ENCODE data around the gene SNX25. TPM values are rescaled to one million over a fixed set of nuclear protein-coding genes. Genes with fewer than 3 reads are reported as not detected.

Gene SNX25
- polyA plus RNA-seq, 1 donor (not counting 4 experiments of a cell fraction or from before 2014, with no cell fraction given): 5.0 TPM

GRCh38 chr4:185256446-185256845, 47.0 kb downstream of the SNX25 start:
- Histone ChIP-seq H3K27ac (ENCODE audit: control insufficient read depth, insufficient read depth, low read length) (peak overlapping the region; percentile 19), H2AFZ (ENCODE audit: control insufficient read depth, low read length) (no peak overlapping the region), H3K4me3 (ENCODE audit: control insufficient read depth in 2 of 3, extremely low read depth in 1 of 3, insufficient read depth in 2 of 3, low read depth in 1 of 3, low read length in 3 of 3) (no peak overlapping the region), H3K9me3 (ENCODE audit: control insufficient read depth, low read depth, low read length) (no peaks in the 10 kb centered on the region), H3K27me3 (ENCODE audit: control insufficient read depth, extremely low read depth, insufficient read depth, low read length) (no peaks in the 10 kb centered on the region), H3K9me1 (ENCODE audit: control insufficient read depth, extremely low read depth, insufficient read depth, low read length) (no peaks in the 10 kb centered on the region), H3K4me2 (ENCODE audit: control insufficient read depth, extremely low read depth, insufficient read depth, low read depth, low read length) (peak overlapping the region; percentile 10), H3K36me3 (ENCODE audit: control insufficient read depth in 2 of 2, extremely low read depth in 1 of 2, insufficient read depth in 2 of 2, low read length in 2 of 2) (no peaks in the 10 kb centered on the region), H4K20me1 (ENCODE audit: control insufficient read depth, extremely low read depth, insufficient read depth, low read length) (no peaks in the 10 kb centered on the region), H3K9ac (ENCODE audit: control insufficient read depth, extremely low read depth, insufficient read depth, low read length) (no peak overlapping the region), H3K79me2 (ENCODE audit: control insufficient read depth, insufficient read depth, low read length) (no peaks in the 10 kb centered on the region), H3K4me1 (ENCODE audit: control insufficient read depth, extremely low read depth, insufficient read depth, low read length) (peaks cover 17% of the 10 kb centered on the region)
- TF ChIP-seq CTCF (optimal IDR thresholded peaks at IDR 0.05 in 1 of 3, IDR thresholded peaks at IDR 0.05 in 1 of 3, conservative IDR thresholded peaks at IDR 0.05 in 1 of 3; ENCODE audit: extremely low read depth in 1 of 3, insufficient read depth in 2 of 3, low read length in 3 of 3) (no peak), EZH2 (IDR thresholded peaks at IDR 0.05; ENCODE audit: low read length) (no peak)
- FAIRE-seq (no peak), DNase-seq (ENCODE audit: low read depth, low spot score) (peak; percentile 44)
- dilution Hi-C loops (cut with MboI; ENCODE audit: extremely low pct_ligation_motif_present, low sequenced_read_pairs): no loop called here

- dilution Hi-C loops (cut with MboI; ENCODE audit: extremely low pct_ligation_motif_present, low sequenced_read_pairs): no loop called here
- no peak overlapping the region for H3K27ac ChIP-seq (ENCODE audit: control insufficient read depth, insufficient read depth, low read length)
- H3K79me2 ChIP-seq (ENCODE audit: control insufficient read depth, insufficient read depth, low read length): no peaks in the 10 kb centered on the region
- H3K27me3 ChIP-seq (ENCODE audit: control insufficient read depth, extremely low read depth, insufficient read depth, low read length): no peaks in the 10 kb centered on the region
- TF ChIP-seq CTCF (optimal IDR thresholded peaks at IDR 0.05 in 1 of 3, IDR thresholded peaks at IDR 0.05 in 1 of 3, conservative IDR thresholded peaks at IDR 0.05 in 1 of 3; ENCODE audit: extremely low read depth in 1 of 3, insufficient read depth in 2 of 3, low read length in 3 of 3): no peak
- no peak for TF ChIP-seq EZH2 (IDR thresholded peaks at IDR 0.05; ENCODE audit: low read length)
- DNase-seq (ENCODE audit: low read depth, low spot score) (no peak), FAIRE-seq (no peak)
- peaks cover 17% of the 10 kb centered on the region for H3K4me1 ChIP-seq (ENCODE audit: control insufficient read depth, extremely low read depth, insufficient read depth, low read length)
- H3K4me2 ChIP-seq (ENCODE audit: control insufficient read depth, extremely low read depth, insufficient read depth, low read depth, low read length): no peak overlapping the region
- no peak overlapping the region for H3K4me3 ChIP-seq (ENCODE audit: control insufficient read depth in 2 of 3, extremely low read depth in 1 of 3, insufficient read depth in 2 of 3, low read depth in 1 of 3, low read length in 3 of 3)
- no peak overlapping the region for H3K9ac ChIP-seq (ENCODE audit: control insufficient read depth, extremely low read depth, insufficient read depth, low read length)
- no peak overlapping the region for H2AFZ ChIP-seq (ENCODE audit: control insufficient read depth, low read length)
- H4K20me1 ChIP-seq (ENCODE audit: control insufficient read depth, extremely low read depth, insufficient read depth, low read length): no peaks in the 10 kb centered on the region
- H3K9me3 ChIP-seq (ENCODE audit: control insufficient read depth, low read depth, low read length): no peaks in the 10 kb centered on the region
- H3K36me3 ChIP-seq (ENCODE audit: control insufficient read depth in 2 of 2, extremely low read depth in 1 of 2, insufficient read depth in 2 of 2, low read length in 2 of 2): no peaks in the 10 kb centered on the region
- H3K9me1 ChIP-seq (ENCODE audit: control insufficient read depth, extremely low read depth, insufficient read depth, low read length): no peaks in the 10 kb centered on the region
Measured at GRCh38 chr4:185257086-185257485, 47.7 kb downstream of the SNX25 start.
